NK-92 (cell line): ENCODE results near the gene UBP1.
"Not testable (repeated sequence)": the region's sequence is repeated elsewhere in the genome, so short reads cannot be mapped to it uniquely, and the experiment has no call there.

Experiments used
- DNase-seq: peaks from one replicate; lab custom pipeline; 2025; ENCODE audit not compliant: unreplicated experiment; lab: John Stamatoyannopoulos, UW

Gene UBP1

DNA sequence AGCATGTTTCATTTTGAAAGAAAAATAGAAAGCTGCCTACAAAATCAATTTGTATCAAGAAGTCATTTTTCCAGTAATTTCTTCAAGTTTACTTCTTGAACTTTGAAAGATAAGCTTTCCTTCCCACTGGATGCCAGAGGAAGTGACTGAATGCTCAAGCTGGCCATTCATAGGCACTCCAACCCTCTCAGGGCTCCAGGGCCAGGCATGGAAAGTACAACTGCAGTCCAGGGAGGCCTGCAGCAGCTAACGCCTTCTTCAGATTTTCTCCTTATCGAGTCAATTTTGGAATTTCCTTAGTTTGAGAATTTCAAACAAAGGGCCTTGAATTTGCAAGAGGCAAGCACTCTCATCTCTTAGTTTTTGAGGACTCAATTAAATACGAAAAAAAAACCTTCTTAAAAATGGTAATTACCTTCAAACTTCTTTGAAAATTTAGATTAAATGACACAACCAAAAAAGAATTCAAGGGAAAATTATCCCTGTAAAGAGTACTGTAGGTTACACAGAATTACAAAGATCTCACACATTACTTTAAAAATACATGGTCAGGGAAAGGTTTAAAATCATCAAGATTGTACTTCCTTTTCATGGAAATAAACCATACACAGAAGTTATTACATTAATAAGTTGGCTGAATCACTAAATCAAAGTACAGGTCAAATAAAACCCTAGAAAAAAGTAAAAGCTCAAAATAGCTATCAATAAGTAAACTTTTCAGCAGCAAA is 2.5 kb downstream of the UBP1 start:
- no peak for DNase-seq

DNA sequence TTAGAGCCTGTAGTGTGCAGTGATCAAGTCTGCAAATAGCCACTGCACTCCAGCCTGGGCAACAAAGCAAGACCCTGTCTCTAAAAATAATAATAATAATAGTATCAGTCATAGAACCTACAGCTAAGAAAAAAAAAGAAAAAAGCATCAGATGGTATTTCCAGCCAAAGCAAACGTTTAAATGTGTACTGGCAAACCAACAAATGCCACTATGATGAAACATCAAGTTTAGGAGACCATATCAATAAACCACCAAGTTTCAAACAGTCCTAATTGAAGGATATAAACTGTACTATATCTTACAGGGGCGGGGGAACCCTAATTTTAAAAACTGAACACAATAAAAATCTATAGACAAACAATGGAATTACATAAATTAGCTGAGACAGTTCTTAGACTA is 6.4 kb downstream of the UBP1 start:
- no peak for DNase-seq

- DNase-seq: no peak
Measured at GRCh38 chr3:33430571-33430970, 9.6 kb downstream of the UBP1 start.

GRCh38 chr3:33430061-33430460 is 10.1 kb downstream of the UBP1 start:
- DNase-seq: no peak

DNA sequence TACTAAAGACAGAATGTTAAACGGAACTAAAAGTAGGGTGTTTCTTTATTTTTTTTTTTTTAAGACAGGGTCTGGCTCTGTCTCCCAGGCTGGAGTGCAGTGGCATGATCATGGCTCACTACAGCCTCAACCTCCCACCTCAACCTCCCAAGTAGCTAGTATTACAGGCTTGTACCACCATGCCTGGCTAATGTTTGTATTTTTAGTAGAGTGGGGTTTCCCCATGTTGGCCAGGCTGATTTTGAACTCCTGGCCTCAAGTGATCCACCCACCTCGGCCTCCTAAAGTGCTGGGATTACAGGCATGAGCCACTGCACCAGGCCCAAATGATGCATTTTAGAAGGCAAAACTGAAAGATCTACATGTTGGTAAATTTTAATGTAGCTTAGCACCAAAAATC is 10.9 kb downstream of the UBP1 start:
- DNase-seq: not testable (repeated sequence)

DNA sequence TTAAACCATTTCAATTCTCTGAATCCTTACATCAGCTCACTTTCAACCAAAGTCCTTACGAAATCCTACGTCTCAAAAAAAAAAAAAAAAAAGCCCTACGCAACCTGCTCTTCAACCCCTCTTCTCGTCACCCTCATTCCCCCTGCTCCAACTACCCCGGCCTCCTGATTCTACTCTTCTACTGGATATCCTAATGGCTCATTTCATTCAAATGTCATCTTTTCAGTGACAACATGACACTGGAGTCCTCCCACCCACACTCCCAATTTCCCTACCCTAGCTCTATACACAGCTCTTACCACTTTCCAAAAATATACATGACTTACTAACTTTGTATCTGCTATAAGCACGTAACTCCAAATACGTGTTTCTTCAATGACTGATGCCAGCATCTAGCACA is 11.5 kb downstream of the UBP1 start:
- no peak for DNase-seq

- no peak for DNase-seq
Measured at GRCh38 chr3:33426630-33427317, 13.4 kb downstream of the UBP1 start.

- DNase-seq: no peak
Measured at GRCh38 chr3:33426068-33426467, 14.1 kb downstream of the UBP1 start.

DNA sequence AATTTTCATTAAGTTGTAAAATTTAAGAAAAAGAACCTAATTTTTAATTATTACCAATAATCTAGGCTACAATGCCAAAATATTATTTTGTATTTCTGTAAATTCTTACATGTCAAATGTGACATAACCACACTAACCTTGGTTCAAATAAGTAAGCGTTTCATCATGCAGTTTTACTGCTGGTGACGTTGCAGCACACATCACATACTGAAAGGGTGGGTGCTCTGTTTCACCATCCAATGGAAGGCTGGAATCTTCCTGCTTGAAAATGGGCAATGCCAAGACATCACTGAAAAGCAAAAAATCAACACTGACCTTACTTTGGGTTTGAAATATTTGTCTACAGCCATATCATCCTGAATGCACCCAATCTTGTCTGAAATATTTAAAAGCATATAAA is 14.8 kb downstream of the UBP1 start:
- no peak for DNase-seq

DNA sequence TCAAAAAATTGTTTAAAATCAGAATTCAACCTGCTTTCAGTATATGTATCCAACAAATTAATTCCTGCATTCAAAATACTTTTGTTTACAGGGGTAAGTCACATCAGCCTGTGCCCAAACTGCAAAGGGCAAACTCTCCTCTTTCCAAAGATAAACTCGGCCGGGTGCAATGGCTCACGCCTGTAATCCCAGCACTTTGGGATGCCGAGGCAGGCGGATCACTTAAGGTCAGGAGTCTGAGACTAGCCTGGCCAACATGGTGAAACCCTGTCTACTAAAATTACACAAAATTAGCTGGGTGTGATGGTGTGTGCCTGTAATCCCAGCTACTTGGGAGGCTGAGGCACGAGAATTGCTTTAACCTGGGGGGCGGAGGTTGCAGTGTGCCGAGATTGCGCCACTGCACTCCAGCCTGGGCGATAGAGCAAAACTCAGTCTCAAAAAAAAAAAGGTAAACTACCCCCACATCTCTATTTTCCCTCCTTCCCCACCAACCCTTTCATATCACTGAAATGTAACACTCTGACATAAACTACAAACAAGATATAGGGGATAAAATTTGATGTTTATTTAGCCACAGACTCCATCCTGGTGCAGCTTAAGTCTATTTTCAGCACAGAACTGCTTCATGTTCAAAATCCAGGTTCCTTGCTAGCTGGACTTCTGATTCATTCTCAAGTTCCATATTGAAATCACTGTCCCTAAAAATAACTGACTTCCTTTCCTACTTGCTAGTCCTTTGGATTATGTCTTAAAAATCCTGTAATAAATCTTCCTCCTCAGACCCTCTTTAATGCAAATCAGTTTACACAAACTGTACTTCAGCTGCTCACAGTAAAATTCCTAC is 15.4 kb downstream of the UBP1 start:
- no peak for DNase-seq

GRCh38 chr3:33420966-33421365 is 19.2 kb downstream of the UBP1 start:
- DNase-seq: no peak

GRCh38 chr3:33419948-33420347 is 20.3 kb downstream of the UBP1 start:
- no peak for DNase-seq

GRCh38 chr3:33417066-33417673 is 23.0 kb downstream of the UBP1 start:
- no peak for DNase-seq

GRCh38 chr3:33410816-33411215 is 29.4 kb downstream of the UBP1 start:
- DNase-seq: not testable (repeated sequence)

- DNase-seq: no peak
Measured at GRCh38 chr3:33403756-33404155, 36.4 kb downstream of the UBP1 start.

DNA sequence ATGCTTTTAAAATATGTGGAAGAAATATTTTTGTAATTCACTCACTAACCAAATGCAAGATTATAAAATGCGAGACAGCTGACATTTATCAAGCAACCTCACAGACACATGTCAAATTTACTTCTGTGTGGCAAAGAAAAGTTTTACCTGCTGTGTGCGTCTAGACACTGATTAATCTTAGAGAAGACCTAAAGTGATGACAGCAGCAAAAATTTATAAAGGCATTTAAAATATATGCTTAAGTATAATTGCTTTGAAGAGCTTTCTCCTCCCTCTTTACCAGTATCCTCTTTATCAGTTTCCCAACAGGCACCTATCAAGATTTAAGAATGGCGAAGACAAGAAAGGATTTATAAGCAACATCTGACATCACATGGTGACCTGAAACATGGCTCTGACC is 37.3 kb downstream of the UBP1 start:
- no peak for DNase-seq

GRCh38 chr3:33401781-33402180 is 38.4 kb downstream of the UBP1 start:
- no peak for DNase-seq

DNA sequence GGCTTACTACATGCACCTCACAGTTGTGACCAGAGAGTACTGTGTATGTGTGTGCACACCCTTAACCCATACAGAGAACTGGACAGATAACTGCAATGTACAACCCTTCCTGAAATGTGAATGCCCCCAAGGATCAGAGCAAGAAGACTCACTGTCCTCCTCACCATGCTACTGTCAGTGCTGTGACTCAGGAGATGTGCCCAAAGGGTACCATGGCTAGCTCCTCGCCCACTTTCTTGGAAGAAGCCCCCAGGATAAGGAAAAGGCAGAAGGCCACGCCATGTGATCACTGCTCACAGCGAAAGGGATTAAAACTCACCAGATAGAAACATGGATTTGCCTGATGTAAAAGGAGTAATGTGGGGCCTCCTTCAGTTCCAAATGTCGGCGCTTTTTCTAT is 41.8 kb downstream of the UBP1 start:
- DNase-seq: no peak

DNA sequence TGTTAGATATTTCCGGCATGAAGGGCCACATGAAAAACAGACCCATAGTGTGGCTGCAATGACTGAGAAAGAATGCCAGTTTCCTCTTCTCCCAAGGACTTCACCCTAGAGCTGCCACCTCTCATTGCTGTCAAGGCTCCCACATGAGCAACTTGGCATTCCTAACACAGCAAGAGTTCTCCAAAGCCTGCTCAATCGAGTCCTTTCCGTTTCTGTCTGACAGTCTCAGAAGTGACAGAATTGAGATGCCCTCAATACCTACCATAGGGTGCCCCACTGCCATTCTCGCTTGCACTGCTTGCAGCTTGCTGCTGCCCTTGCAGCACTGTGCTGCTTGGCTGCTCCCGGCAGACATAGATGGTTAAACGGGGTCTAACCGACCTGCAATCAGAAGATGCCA is 44.3 kb downstream of the UBP1 start:
- DNase-seq: no peak

DNA sequence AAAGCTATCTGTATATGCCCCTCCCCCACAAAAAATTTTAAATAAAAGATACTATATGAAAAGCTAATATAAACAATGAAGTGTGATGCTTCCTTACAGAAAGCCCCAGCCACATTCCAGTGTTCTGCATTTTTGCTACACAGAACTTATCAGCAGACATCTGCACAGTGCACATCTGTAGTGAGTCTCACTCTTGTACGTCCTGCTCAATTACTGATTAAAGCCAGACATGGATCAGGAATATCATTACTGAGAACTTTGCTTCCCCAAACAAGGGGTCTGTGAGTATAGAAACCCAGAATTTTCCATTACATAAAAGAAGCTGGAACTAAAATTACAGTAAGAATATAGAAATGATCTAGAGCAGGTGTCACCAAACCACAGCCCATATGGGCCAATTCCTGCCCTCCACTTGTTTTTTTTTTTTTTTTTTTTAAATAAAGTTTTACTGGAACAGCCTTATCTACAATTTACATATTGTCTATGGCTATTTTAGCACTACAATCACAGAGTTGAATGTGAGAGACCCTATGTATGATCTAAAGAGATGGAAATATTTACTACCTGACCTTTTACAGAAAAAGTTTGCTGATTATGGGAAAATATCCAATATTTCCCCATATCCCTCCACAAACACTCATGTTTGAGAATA is 45.7 kb downstream of the UBP1 start:
- no peak for DNase-seq

DNA sequence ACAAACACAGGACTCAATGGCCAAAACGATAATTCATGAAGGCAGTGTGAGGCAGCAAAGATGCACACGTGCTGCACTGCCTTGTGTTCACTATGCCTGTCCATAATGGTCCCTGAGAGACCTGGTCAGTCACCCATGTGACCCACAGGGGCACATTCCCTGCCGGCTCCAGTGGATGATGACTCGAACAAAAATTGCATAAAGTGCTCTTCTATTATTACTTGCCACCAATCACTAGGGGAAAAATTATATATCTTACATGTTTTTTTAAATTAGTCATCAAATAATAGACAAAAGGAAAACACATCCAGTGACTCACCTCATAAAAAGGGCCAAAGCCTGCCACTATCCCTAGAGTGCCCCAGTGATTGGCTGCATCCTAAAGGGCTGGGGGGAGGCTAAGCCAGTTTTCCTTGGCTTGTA is 47.5 kb downstream of the UBP1 start:
- DNase-seq: no peak
